Superior temporal gyrus (tissue), 1 donor: ENCODE measurements around the gene ALS2.
A peak's percentile ranks its signal among the peaks of the same experiment; 100 is the strongest.
"Not testable (repeated sequence)": the region's sequence is repeated elsewhere in the genome, so short reads cannot be mapped to it uniquely, and the experiment has no call there.

ENCODE experiments used
- DNase-seq: peaks from one replicate; pipeline ENCODE4 v3.0.0-alpha.2; 2016; ENCODE audit errors: extremely low spot score

Gene ALS2

GRCh38 chr2:201794294-201794693, 13.6 kb upstream of the ALS2 start:
- no peak for DNase-seq

- no peak for DNase-seq
These were observed 12.9 kb upstream of the ALS2 start for GRCh38 chr2:201793631-201794030.

GRCh38 chr2:201790989-201791388, 10.3 kb upstream of the ALS2 start:
- DNase-seq: no peak

- DNase-seq: no peak
These were observed 9.6 kb upstream of the ALS2 start for GRCh38 chr2:201790291-201790690.

- DNase-seq: no peak
These were observed 8.7 kb upstream of the ALS2 start for GRCh38 chr2:201789395-201789794.

GRCh38 chr2:201788371-201788770, 7.6 kb upstream of the ALS2 start:
- no peak for DNase-seq

GRCh38 chr2:201786471-201786870, 5.7 kb upstream of the ALS2 start:
- no peak for DNase-seq

- DNase-seq: no peak
These were observed 4.4 kb upstream of the ALS2 start for GRCh38 chr2:201785135-201785534.

- DNase-seq: no peak
These were observed 3.8 kb upstream of the ALS2 start for GRCh38 chr2:201784563-201784962.

GRCh38 chr2:201781557-201782051, 871 bp upstream of the ALS2 start:
- peak; percentile 56 for DNase-seq

- peak; percentile 54 for DNase-seq
These were observed 646 bp downstream of the ALS2 start for GRCh38 chr2:201779901-201780673.

GRCh38 chr2:201777869-201778268, 2.9 kb downstream of the ALS2 start:
- no peak for DNase-seq

GRCh38 chr2:201777043-201777442, 3.7 kb downstream of the ALS2 start:
- DNase-seq: no peak

GRCh38 chr2:201775326-201775725, 5.4 kb downstream of the ALS2 start:
- no peak for DNase-seq

GRCh38 chr2:201774546-201774945, 6.2 kb downstream of the ALS2 start:
- no peak for DNase-seq

- DNase-seq: no peak
These were observed 6.7 kb downstream of the ALS2 start for GRCh38 chr2:201773990-201774389.

GRCh38 chr2:201769666-201770373, 10.9 kb downstream of the ALS2 start:
- no peak for DNase-seq

- no peak for DNase-seq
These were observed 11.8 kb downstream of the ALS2 start for GRCh38 chr2:201768918-201769317.

GRCh38 chr2:201765799-201766198, 14.9 kb downstream of the ALS2 start:
- DNase-seq: no peak

- DNase-seq: not testable (repeated sequence)
These were observed 16.3 kb downstream of the ALS2 start for GRCh38 chr2:201764469-201764868.

GRCh38 chr2:201761101-201761500, 19.6 kb downstream of the ALS2 start:
- DNase-seq: no peak

GRCh38 chr2:201759567-201759966, 21.2 kb downstream of the ALS2 start:
- no peak for DNase-seq

- no peak for DNase-seq
These were observed 21.9 kb downstream of the ALS2 start for GRCh38 chr2:201758873-201759272.
